WTC11 (cell line): ENCODE measurements around the gene SFT2D2. TPM values are rescaled to one million over a fixed set of nuclear protein-coding genes. Genes with fewer than 3 reads are reported as not detected.

Experiments
- ATAC-seq: fragments of 200-7000 bp; cut with Tn5 transposase; 2 replicates; pipeline ENCODE4 v1.10.0; 2021; ENCODE audit warnings: mild to moderate bottlenecking, moderate library complexity
- CTCF ChIA-PET: fragments of 300-600 bp; sonication (Branson Sonifier 250); formaldehyde crosslinking; loops from one replicate; lab custom pipeline; 2021; ENCODE audit warnings: antibody characterized with exemption; lab: Charles Lee
- POLR2A ChIA-PET: fragments of 350-600 bp; sonication (Branson Sonifier 250); formaldehyde crosslinking; loops from one replicate; lab custom pipeline; 2021; ENCODE audit warnings: antibody characterized with exemption; lab: Charles Lee
- DNase-seq: peaks from one replicate; pipeline ENCODE4 v3.0.0; 2021; ENCODE audit warnings: low spot score
- H3K27ac Mint-ChIP-seq: 2 replicates; pipeline ENCODE4 v1.8.0; 2021; ENCODE audit warnings: mixed read lengths
- H3K27me3 Mint-ChIP-seq: 2 replicates; pipeline ENCODE4 v1.8.0; 2021; ENCODE audit warnings: low read depth, mild to moderate bottlenecking, moderate library complexity, mixed read lengths
- H3K36me3 Mint-ChIP-seq: 2 replicates; pipeline ENCODE4 v1.8.0; 2021; ENCODE audit warnings: mixed read lengths
- H3K4me1 Mint-ChIP-seq: 2 replicates; pipeline ENCODE4 v1.8.0; 2022; ENCODE audit warnings: mixed read lengths
- H3K4me3 Mint-ChIP-seq: 2 replicates; pipeline ENCODE4 v1.8.0; 2021; ENCODE audit warnings: mild to moderate bottlenecking, moderate library complexity, mixed read lengths
- H3K9me3 Mint-ChIP-seq: 2 replicates; pipeline ENCODE4 v1.8.0; 2021; ENCODE audit warnings: mixed read lengths
- AFF4 ChIP-seq: sonication (generic); formaldehyde crosslinking; IDR thresholded peaks from 2 replicates; pipeline ENCODE4 v1.8.1; 2023; ENCODE audit warnings: mild to moderate bottlenecking, missing genetic modification reagents, borderline replicate concordance
- ETV6 ChIP-seq: sonication (generic); formaldehyde crosslinking; IDR thresholded peaks from 2 replicates; pipeline ENCODE4 v1.8.1; 2022; ENCODE audit warnings: mild to moderate bottlenecking, missing genetic modification reagents
- JUN ChIP-seq: sonication (generic); formaldehyde crosslinking; IDR thresholded peaks from 2 replicates; pipeline ENCODE4 v1.8.0; 2023; ENCODE audit warnings: mild to moderate bottlenecking, missing genetic modification reagents
- PRDM15 ChIP-seq: sonication (generic); formaldehyde crosslinking; IDR thresholded peaks from 2 replicates; pipeline ENCODE4 v1.8.0; 2022; ENCODE audit warnings: missing genetic modification reagents
- TP53 ChIP-seq: sonication (generic); formaldehyde crosslinking; IDR thresholded peaks from 2 replicates; pipeline ENCODE4 v1.8.1; 2023; ENCODE audit warnings: mild to moderate bottlenecking, missing genetic modification reagents
- ZNF219 ChIP-seq: sonication (generic); formaldehyde crosslinking; IDR thresholded peaks from 2 replicates; pipeline ENCODE4 v1.8.0; 2023; ENCODE audit warnings: missing genetic modification reagents, mild to moderate bottlenecking, borderline replicate concordance
- ZNF671 ChIP-seq: fragments of 250-450 bp; sonication (Bioruptor Pico); IDR thresholded peaks from 2 replicates; pipeline ENCODE4 v1.8.0; 2021; ENCODE audit warnings: mild to moderate bottlenecking
- ZSCAN18 ChIP-seq: fragments of 250-450 bp; sonication (Bioruptor Pico); IDR thresholded peaks from 2 replicates; pipeline ENCODE4 v2.1.2; 2022; ENCODE audit warnings: mild to moderate bottlenecking, moderate library complexity
- total RNA-seq: library from RNA; stranded (reverse); gene quantifications from 3 replicates; pipeline ENCODE4 v1.2.3, GENCODE V29; 2021
- TF ChIP-seq, protein P1 (sequence below): sonication (generic); formaldehyde crosslinking; conservative IDR thresholded peaks from 2 replicates; pipeline ENCODE4 v1.8.1; 2023; ENCODE audit warnings: mild to moderate bottlenecking, low read depth, missing genetic modification reagents, moderate library complexity
- TF ChIP-seq, protein P2 (sequence below): fragments of 250-450 bp; sonication (Bioruptor Pico); IDR thresholded peaks from 2 replicates; pipeline ENCODE4 v1.9.0; 2021; ENCODE audit warnings: mild to moderate bottlenecking
- TF ChIP-seq, protein P3 (sequence below): fragments of 250-450 bp; sonication (Bioruptor Pico); IDR thresholded peaks from 2 replicates; pipeline ENCODE4 v1.9.0; 2021; ENCODE audit warnings: moderate library complexity, mild to moderate bottlenecking, inconsistent platforms, borderline replicate concordance

Gene SFT2D2
- total RNA-seq, 1 experiment from 2014 or later: 23.2 TPM

DNA sequence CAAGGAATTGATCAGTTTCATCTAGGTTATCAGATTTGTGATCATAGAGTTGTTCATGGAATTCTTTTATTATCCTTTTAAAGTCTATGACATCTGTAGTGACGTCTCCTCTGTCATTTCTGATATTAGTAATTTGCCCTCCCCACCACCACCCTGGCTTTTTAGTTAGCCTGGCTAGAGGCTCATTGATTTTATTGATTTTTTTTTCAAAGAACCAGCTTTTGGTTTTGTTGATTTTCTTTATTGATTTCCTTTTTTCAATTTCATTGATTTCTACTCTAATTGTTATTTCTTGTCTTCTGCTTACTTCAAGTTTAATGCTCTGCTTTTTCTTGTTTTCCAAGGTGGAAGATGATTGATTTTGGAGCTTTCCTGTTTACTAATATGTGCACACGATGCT, 31.6 kb downstream of the SFT2D2 start (continued):
- TF ChIP-seq, protein P1, sequence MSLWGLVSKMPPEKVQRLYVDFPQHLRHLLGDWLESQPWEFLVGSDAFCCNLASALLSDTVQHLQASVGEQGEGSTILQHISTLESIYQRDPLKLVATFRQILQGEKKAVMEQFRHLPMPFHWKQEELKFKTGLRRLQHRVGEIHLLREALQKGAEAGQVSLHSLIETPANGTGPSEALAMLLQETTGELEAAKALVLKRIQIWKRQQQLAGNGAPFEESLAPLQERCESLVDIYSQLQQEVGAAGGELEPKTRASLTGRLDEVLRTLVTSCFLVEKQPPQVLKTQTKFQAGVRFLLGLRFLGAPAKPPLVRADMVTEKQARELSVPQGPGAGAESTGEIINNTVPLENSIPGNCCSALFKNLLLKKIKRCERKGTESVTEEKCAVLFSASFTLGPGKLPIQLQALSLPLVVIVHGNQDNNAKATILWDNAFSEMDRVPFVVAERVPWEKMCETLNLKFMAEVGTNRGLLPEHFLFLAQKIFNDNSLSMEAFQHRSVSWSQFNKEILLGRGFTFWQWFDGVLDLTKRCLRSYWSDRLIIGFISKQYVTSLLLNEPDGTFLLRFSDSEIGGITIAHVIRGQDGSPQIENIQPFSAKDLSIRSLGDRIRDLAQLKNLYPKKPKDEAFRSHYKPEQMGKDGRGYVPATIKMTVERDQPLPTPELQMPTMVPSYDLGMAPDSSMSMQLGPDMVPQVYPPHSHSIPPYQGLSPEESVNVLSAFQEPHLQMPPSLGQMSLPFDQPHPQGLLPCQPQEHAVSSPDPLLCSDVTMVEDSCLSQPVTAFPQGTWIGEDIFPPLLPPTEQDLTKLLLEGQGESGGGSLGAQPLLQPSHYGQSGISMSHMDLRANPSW (CRISPR knock-in tag): no peak
- TF ChIP-seq ZSCAN18 (CRISPR knock-in tag): no peak
- no peak for TF ChIP-seq JUN (CRISPR knock-in tag)

DNA sequence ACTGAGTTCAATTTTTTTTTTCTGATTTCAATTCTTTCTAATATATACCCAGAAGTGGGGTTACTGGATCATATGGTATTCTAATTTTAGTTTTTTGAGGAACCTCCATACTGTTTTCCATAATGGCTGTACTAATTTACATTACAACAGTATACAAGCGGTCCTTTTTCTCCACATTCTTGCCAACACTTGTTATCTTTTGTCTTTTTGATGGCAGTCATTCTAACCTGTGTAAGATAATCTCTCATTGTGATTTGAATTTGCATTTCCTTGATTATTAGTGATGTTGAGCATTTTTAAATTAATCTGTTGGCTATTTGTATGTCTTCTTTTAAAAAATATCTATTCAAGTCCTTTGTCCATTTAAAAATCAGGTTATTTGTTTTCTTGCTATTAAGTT, 33.8 kb downstream of the SFT2D2 start:
- Mint-ChIP-seq H3K4me3 (no peak overlapping the region), H3K4me1 (peaks cover 27% of the 10 kb centered on the region), H3K27ac (no peak overlapping the region), H3K27me3 (peaks cover 11% of the 10 kb centered on the region)
- CTCF ChIA-PET: no interaction called here
- DNase-seq (no peak), ATAC-seq (no peak)
- POLR2A ChIA-PET: no interaction called here
- TF ChIP-seq ZNF219 (CRISPR knock-in tag): no peak
- TF ChIP-seq, protein P2, sequence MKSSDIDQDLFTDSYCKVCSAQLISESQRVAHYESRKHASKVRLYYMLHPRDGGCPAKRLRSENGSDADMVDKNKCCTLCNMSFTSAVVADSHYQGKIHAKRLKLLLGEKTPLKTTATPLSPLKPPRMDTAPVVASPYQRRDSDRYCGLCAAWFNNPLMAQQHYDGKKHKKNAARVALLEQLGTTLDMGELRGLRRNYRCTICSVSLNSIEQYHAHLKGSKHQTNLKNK (CRISPR knock-in tag): 0 out of 2 replicates have a peak, but pooled peaks have one; percentile 28
- TF ChIP-seq, all 79 proteins: peak for 1
- Mint-ChIP-seq H3K9me3 (peaks cover 51% of the 10 kb centered on the region), H3K36me3 (peaks cover 50% of the 10 kb centered on the region)

- peaks cover 42% of the 10 kb centered on the region for H3K36me3 Mint-ChIP-seq
- no peak for DNase-seq
- TF ChIP-seq ETV6 (CRISPR knock-in tag) (no peak), TP53 (no peak)
- H3K9me3 Mint-ChIP-seq: peaks cover 47% of the 10 kb centered on the region
- POLR2A ChIA-PET: no interaction called here
- H3K27ac Mint-ChIP-seq: no peak overlapping the region
- H3K4me1 Mint-ChIP-seq: peaks cover 27% of the 10 kb centered on the region
- no peak overlapping the region for H3K4me3 Mint-ChIP-seq
- peaks cover 11% of the 10 kb centered on the region for H3K27me3 Mint-ChIP-seq
- CTCF ChIA-PET: interaction anchor here (1.1 kb wide), 1 partner anchor 25 kb away, joined by 4 read pairs; no protein-coding TSS in a partner anchor
- peak; percentile 84 for ATAC-seq
Measured at GRCh38 chr1:168260393-168260792, 34.6 kb downstream of the SFT2D2 start.

GRCh38 chr1:168261390-168261789, 35.6 kb downstream of the SFT2D2 start:
- Mint-ChIP-seq H3K27me3 (peaks cover 11% of the 10 kb centered on the region), H3K36me3 (peaks cover 32% of the 10 kb centered on the region), H3K27ac (no peak overlapping the region), H3K4me3 (no peak overlapping the region), H3K4me1 (peaks cover 27% of the 10 kb centered on the region), H3K9me3 (peaks cover 37% of the 10 kb centered on the region)
- TF ChIP-seq AFF4 (no peak), ZNF671 (CRISPR knock-in tag) (no peak), PRDM15 (CRISPR knock-in tag) (no peak)
- TF ChIP-seq, protein P3, sequence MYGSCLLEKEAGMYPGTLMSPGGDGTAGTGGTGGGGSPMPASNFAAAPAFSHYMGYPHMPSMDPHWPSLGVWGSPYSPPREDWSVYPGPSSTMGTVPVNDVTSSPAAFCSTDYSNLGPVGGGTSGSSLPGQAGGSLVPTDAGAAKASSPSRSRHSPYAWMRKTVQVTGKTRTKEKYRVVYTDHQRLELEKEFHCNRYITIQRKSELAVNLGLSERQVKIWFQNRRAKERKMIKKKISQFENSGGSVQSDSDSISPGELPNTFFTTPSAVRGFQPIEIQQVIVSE (CRISPR knock-in tag): no peak
- ChIA-PET POLR2A (interaction anchor here (0.6 kb wide), 1 partner anchor 20 kb away, joined by 3 read pairs; no protein-coding TSS in a partner anchor), CTCF (interaction anchor here (1.1 to 2.7 kb wide), 2 partner anchors 26 to 81 kb away, joined by 3 to 6 read pairs; no protein-coding TSS in a partner anchor)
- DNase-seq: no peak
- no peak for ATAC-seq
